Trophoblast cell (in vitro differentiated cells and primary cell): ENCODE measurements around the gene DOCK2.
"Not testable (repeated sequence)": the region's sequence is repeated elsewhere in the genome, so short reads cannot be mapped to it uniquely, and the experiment has no call there.

Experiments used
- DNase-seq, 2 donors: peaks; one replicate each; pipeline ENCODE4 v3.0.0-alpha.2; 2016
- H2AFZ ChIP-seq: 2 replicates; pipeline ENCODE4 v1.6.1; 2013; ENCODE audit warnings: low read length, moderate library complexity, mild to moderate bottlenecking; ENCODE audit not compliant: insufficient read depth, poor library complexity
- H2AK5ac ChIP-seq: 2 replicates; pipeline ENCODE4 v1.6.1; 2013; ENCODE audit warnings: mild to moderate bottlenecking, low read length
- H2BK120ac ChIP-seq: 2 replicates; pipeline ENCODE4 v1.6.1; 2013; ENCODE audit warnings: low read length, mild to moderate bottlenecking, moderate library complexity; ENCODE audit not compliant: insufficient read depth, poor library complexity
- H2BK12ac ChIP-seq: 2 replicates; pipeline ENCODE4 v1.6.1; 2013; ENCODE audit warnings: mild to moderate bottlenecking, low read length, moderate library complexity
- H2BK5ac ChIP-seq: 2 replicates; pipeline ENCODE4 v1.6.1; 2013; ENCODE audit warnings: low read length, low read depth, moderate library complexity, mild to moderate bottlenecking; ENCODE audit not compliant: poor library complexity
- H3K14ac ChIP-seq: 2 replicates; pipeline ENCODE4 v1.6.1; 2013; ENCODE audit warnings: mild to moderate bottlenecking, low read length
- H3K18ac ChIP-seq: 2 replicates; pipeline ENCODE4 v1.6.1; 2013; ENCODE audit warnings: mild to moderate bottlenecking, low read length
- H3K23ac ChIP-seq: 2 replicates; pipeline ENCODE4 v1.6.1; 2013; ENCODE audit warnings: low read length
- H3K27ac ChIP-seq: 2 replicates; pipeline ENCODE4 v1.5.1; 2013; ENCODE audit warnings: low read depth, mild to moderate bottlenecking, inconsistent platforms, low read length, moderate library complexity
- H3K27me3 ChIP-seq: 2 replicates; pipeline ENCODE4 v1.6.1; 2013; ENCODE audit warnings: inconsistent platforms, mild to moderate bottlenecking, low read length, moderate library complexity; ENCODE audit not compliant: insufficient read depth
- H3K36me3 ChIP-seq, 2 experiments: 1 replicate in 1 of 2; 2 replicates in 1 of 2; pipeline ENCODE4 v1.6.1; 2013; ENCODE audit warnings: low read length in 2 of 2, mild to moderate bottlenecking in 2 of 2, moderate library complexity in 1 of 2; ENCODE audit not compliant: insufficient read depth in 2 of 2, control insufficient read depth in 1 of 2
- H3K4ac ChIP-seq: 2 replicates; pipeline ENCODE4 v1.6.1; 2013; ENCODE audit warnings: low read depth, mild to moderate bottlenecking, low read length, moderate library complexity
- H3K4me1 ChIP-seq, 2 experiments: 1 replicate in 1 of 2; 2 replicates in 1 of 2; pipeline ENCODE4 v1.6.1; 2013; ENCODE audit warnings: low read length in 2 of 2, mild to moderate bottlenecking in 2 of 2, moderate library complexity in 1 of 2; ENCODE audit not compliant: insufficient read depth in 2 of 2, control insufficient read depth in 1 of 2
- H3K4me2 ChIP-seq: 2 replicates; pipeline ENCODE4 v1.6.1; 2013; ENCODE audit warnings: inconsistent platforms, mild to moderate bottlenecking, low read length, moderate library complexity
- H3K4me3 ChIP-seq: 2 replicates; pipeline ENCODE4 v1.5.1; 2013; ENCODE audit warnings: mild to moderate bottlenecking, low read depth, low read length, inconsistent platforms
- H3K79me1 ChIP-seq: one replicate; pipeline ENCODE4 v1.6.1; 2013; ENCODE audit warnings: low read length
- H3K79me2 ChIP-seq: 2 replicates; pipeline ENCODE4 v1.6.1; 2013; ENCODE audit warnings: low read length, mild to moderate bottlenecking; ENCODE audit not compliant: control insufficient read depth, insufficient read depth, poor library complexity
- H3K9ac ChIP-seq: 2 replicates; pipeline ENCODE4 v1.6.1; 2013; ENCODE audit warnings: mild to moderate bottlenecking, low read length
- H3K9me3 ChIP-seq: 2 replicates; pipeline ENCODE4 v1.6.1; 2013; ENCODE audit warnings: low read depth, mild to moderate bottlenecking, control low read depth, inconsistent platforms, low read length; ENCODE audit not compliant: insufficient read depth
- H4K12ac ChIP-seq: 2 replicates; pipeline ENCODE4 v1.6.1; 2013; ENCODE audit warnings: low read depth, mild to moderate bottlenecking, low read length, moderate library complexity
- H4K8ac ChIP-seq: 2 replicates; pipeline ENCODE4 v1.6.1; 2013; ENCODE audit warnings: low read depth, mild to moderate bottlenecking, low read length, moderate library complexity
- H4K91ac ChIP-seq: one replicate; pipeline ENCODE4 v1.6.1; 2013; ENCODE audit warnings: low read depth, mild to moderate bottlenecking, low read length, moderate library complexity
- WGBS: extraction: QIAGEN DNeasy Blood & Tissue Kit; methylation state at CpG from one replicate; pipeline ENCODE4 v1.1.7; 2013; ENCODE audit warnings: missing lambda C conversion rate; ENCODE audit not compliant: insufficient read length, insufficient coverage; ENCODE audit errors: extremely low coverage; 5-methylcytosine and 5-hydroxymethylcytosine counted together

Gene DOCK2

DNA sequence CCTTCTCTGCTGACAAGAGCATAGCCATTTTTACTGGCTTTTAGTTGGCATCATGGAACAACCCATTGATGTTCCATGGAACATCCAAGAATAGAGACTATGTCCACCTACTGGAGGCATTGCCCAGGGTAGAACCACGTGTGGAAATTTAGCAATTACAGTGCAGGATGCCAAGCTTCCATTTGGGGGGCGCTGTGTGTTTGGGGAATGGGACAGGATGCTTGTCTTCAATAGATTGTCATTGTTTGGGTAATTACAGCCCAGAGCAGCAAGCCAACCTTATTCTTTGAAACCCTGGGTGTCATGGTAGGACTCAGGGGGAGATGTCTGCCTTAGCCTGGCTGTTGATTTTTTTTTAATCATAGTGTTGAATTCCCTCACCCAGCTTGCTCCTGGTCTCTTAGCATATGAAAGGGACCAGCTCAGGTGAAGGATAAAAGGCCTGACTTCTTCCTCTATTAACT is 171.1 kb downstream of the DOCK2 start:
- no peak overlapping the region for H4K8ac ChIP-seq
- no peak overlapping the region for H3K4me3 ChIP-seq
- no CpG with 5 or more reads among the region's 2 CpGs for WGBS
- no peak overlapping the region for H3K14ac ChIP-seq
- no peaks in the 10 kb centered on the region for H3K4me1 ChIP-seq
- no peak overlapping the region for H3K9ac ChIP-seq
- H3K4ac ChIP-seq, result no peak overlapping the region
- no peaks in the 10 kb centered on the region for H3K9me3 ChIP-seq
- no peaks in the 10 kb centered on the region for H3K79me2 ChIP-seq
- no peaks in the 10 kb centered on the region for H3K27me3 ChIP-seq
- H4K91ac ChIP-seq, result no peak overlapping the region
- H2BK12ac ChIP-seq, result no peak overlapping the region
- H2AFZ ChIP-seq, result no peak overlapping the region
- no peak overlapping the region for H3K23ac ChIP-seq
- no peak overlapping the region for H2BK120ac ChIP-seq
- no peak overlapping the region for H3K4me2 ChIP-seq
- H2BK5ac ChIP-seq, result no peak overlapping the region
- H4K12ac ChIP-seq, result no peak overlapping the region
- H2AK5ac ChIP-seq, result no peak overlapping the region
- no peaks in the 10 kb centered on the region for H3K79me1 ChIP-seq
- DNase-seq, result no peak
- no peak overlapping the region for H3K27ac ChIP-seq
- no peaks in the 10 kb centered on the region for H3K36me3 ChIP-seq
- no peak overlapping the region for H3K18ac ChIP-seq

DNA sequence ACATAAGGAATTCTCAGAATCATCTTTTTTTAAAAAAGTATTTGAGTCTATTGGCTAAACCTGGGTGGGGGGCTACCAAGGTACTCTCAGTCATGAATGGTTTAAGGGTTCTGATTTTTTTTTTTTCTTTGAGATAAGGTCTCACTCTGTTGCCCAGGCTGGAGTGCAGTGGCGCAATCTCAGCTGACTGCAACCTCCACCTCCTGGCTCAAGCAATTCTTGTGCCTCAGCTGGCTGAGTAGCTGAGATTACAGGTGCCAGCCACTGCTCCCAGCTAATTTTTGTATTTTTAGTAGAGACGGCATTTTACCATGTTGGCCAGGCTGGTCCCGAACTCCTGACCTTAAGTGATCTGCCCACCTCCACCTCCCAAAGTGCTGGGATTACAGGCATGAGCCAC is 171.8 kb downstream of the DOCK2 start:
- H3K27ac ChIP-seq, H3K4me1 ChIP-seq, H3K9ac ChIP-seq, H2BK5ac ChIP-seq, H2BK12ac ChIP-seq, H4K91ac ChIP-seq, H3K27me3 ChIP-seq, DNase-seq, H3K9me3 ChIP-seq, H3K36me3 ChIP-seq, H3K14ac ChIP-seq, H2AK5ac ChIP-seq, H4K8ac ChIP-seq, H3K18ac ChIP-seq, H3K23ac ChIP-seq, H3K79me1 ChIP-seq, H3K79me2 ChIP-seq, H4K12ac ChIP-seq, H2AFZ ChIP-seq, H3K4ac ChIP-seq, H3K4me3 ChIP-seq, H3K4me2 ChIP-seq, H2BK120ac ChIP-seq: not testable (repeated sequence)
- no CpG with 5 or more reads among the region's 3 CpGs for WGBS

DNA sequence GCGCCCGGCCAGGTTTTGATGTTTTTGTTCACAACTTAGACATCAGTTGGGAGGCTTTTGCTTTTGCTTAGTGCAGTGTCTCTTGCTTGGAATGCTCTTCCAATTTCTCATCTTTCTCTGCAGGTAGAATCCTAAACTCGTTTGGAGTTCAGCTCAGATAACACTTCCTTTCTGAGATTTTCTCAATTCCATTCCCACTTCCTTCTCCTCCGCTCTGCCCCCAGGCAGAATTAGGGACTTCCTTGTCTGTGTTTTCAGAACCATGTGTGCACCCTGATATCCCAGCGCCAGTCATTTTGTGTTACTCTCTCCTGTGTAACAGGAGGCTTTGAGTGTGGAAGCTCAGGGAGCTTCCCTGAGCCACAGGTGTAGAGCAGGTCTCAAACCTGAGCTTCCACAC is 172.2 kb downstream of the DOCK2 start:
- Histone ChIP-seq H3K9me3 (no peaks in the 10 kb centered on the region), H3K9ac (no peak overlapping the region), H3K23ac (no peak overlapping the region), H3K4me2 (no peak overlapping the region), H2BK120ac (no peak overlapping the region), H2AK5ac (no peak overlapping the region), H4K12ac (no peak overlapping the region), H2BK12ac (no peak overlapping the region), H4K8ac (no peak overlapping the region), H3K4me3 (no peak overlapping the region), H3K14ac (no peak overlapping the region), H4K91ac (no peak overlapping the region), H3K18ac (no peak overlapping the region), H3K27me3 (no peaks in the 10 kb centered on the region), H3K79me2 (no peaks in the 10 kb centered on the region), H3K4ac (no peak overlapping the region), H3K27ac (no peak overlapping the region), H3K4me1 (no peaks in the 10 kb centered on the region), H3K79me1 (no peaks in the 10 kb centered on the region), H3K36me3 (no peaks in the 10 kb centered on the region), H2BK5ac (no peak overlapping the region), H2AFZ (no peak overlapping the region)
- DNase-seq, result peak in 1 of 2 donors; percentile 62
- no CpG with 5 or more reads among the region's 5 CpGs for WGBS

- Histone ChIP-seq H3K4me3 (no peak overlapping the region), H3K79me1 (no peaks in the 10 kb centered on the region), H3K27ac (no peak overlapping the region), H3K4me1 (no peaks in the 10 kb centered on the region), H3K4ac (no peak overlapping the region), H4K91ac (no peak overlapping the region), H3K4me2 (no peak overlapping the region), H3K79me2 (no peaks in the 10 kb centered on the region), H3K23ac (no peak overlapping the region), H2AK5ac (no peak overlapping the region), H2BK12ac (no peak overlapping the region), H3K14ac (no peak overlapping the region), H4K12ac (no peak overlapping the region), H2AFZ (no peak overlapping the region), H3K9ac (no peak overlapping the region), H3K27me3 (no peaks in the 10 kb centered on the region), H3K18ac (no peak overlapping the region), H3K36me3 (no peaks in the 10 kb centered on the region), H4K8ac (no peak overlapping the region), H2BK5ac (no peak overlapping the region), H3K9me3 (no peaks in the 10 kb centered on the region), H2BK120ac (no peak overlapping the region)
- no peak for DNase-seq
- no CpG with 5 or more reads among the region's 5 CpGs for WGBS
These were observed 173.4 kb downstream of the DOCK2 start for GRCh38 chr5:169810524-169810923.
